Measurements from ENCODE around the gene C19orf47. TPM values are rescaled to one million over a fixed set of nuclear protein-coding genes. Genes with fewer than 3 reads are reported as not detected.
"Not testable (repeated sequence)": the region's sequence is repeated elsewhere in the genome, so short reads cannot be mapped to it uniquely, and the experiment has no call there.

C19orf47 gene
- total RNA-seq, 1 donor from 2014 or later, result 67.8 TPM

- no peak for DNase-seq (ENCODE audit: low read depth)
Observed at GRCh38 chr19:40355975-40356680, 7.9 kb upstream of the C19orf47 start.

GRCh38 chr19:40348961-40349507 lies 837 bp upstream of the C19orf47 start:
- peak; percentile 67 for DNase-seq (ENCODE audit: low read depth)

GRCh38 chr19:40344422-40344821 lies 3.8 kb downstream of the C19orf47 start:
- DNase-seq (ENCODE audit: low read depth), result peak; percentile 69

- DNase-seq (ENCODE audit: low read depth), result no peak
Observed at GRCh38 chr19:40342644-40343311, 5.4 kb downstream of the C19orf47 start.

- DNase-seq (ENCODE audit: low read depth), result peak; percentile 98
Observed at GRCh38 chr19:40341601-40342482, 6.4 kb downstream of the C19orf47 start.

- no peak for DNase-seq (ENCODE audit: low read depth)
Observed at GRCh38 chr19:40339018-40339728, 9.0 kb downstream of the C19orf47 start.

- no peak for DNase-seq (ENCODE audit: low read depth)
Observed at GRCh38 chr19:40337594-40337993, 10.6 kb downstream of the C19orf47 start.

GRCh38 chr19:40337107-40337506 lies 11.1 kb downstream of the C19orf47 start:
- DNase-seq (ENCODE audit: low read depth), result no peak

- no peak for DNase-seq (ENCODE audit: low read depth)
Observed at GRCh38 chr19:40336601-40336900, 11.6 kb downstream of the C19orf47 start.

GRCh38 chr19:40335855-40336600 lies 12.2 kb downstream of the C19orf47 start:
- DNase-seq (ENCODE audit: low read depth), result peak; percentile 84

- no peak for DNase-seq (ENCODE audit: low read depth)
Observed at GRCh38 chr19:40335101-40335500, 13.1 kb downstream of the C19orf47 start.

GRCh38 chr19:40333083-40333482 lies 15.1 kb downstream of the C19orf47 start:
- not testable (repeated sequence) for DNase-seq (ENCODE audit: low read depth)

GRCh38 chr19:40332669-40333068 lies 15.5 kb downstream of the C19orf47 start:
- DNase-seq (ENCODE audit: low read depth), result no peak

- DNase-seq (ENCODE audit: low read depth), result no peak
Observed at GRCh38 chr19:40331052-40331451, 17.1 kb downstream of the C19orf47 start.

- DNase-seq (ENCODE audit: low read depth), result no peak
Observed at GRCh38 chr19:40326201-40326600, 22.0 kb downstream of the C19orf47 start.

GRCh38 chr19:40323705-40324104 lies 24.5 kb downstream of the C19orf47 start:
- DNase-seq (ENCODE audit: low read depth), result no peak

- no peak for DNase-seq (ENCODE audit: low read depth)
Observed at GRCh38 chr19:40322951-40323615, 25.1 kb downstream of the C19orf47 start.

GRCh38 chr19:40322271-40322610 lies 26.0 kb downstream of the C19orf47 start:
- no peak for DNase-seq (ENCODE audit: low read depth)

- DNase-seq (ENCODE audit: low read depth), result no peak
Observed at GRCh38 chr19:40321566-40322270, 26.5 kb downstream of the C19orf47 start.

Measured in myocyte (in vitro differentiated cells).